GM12801 (cell line): ENCODE measurements around the gene SPATC1L.

Experiments
- CTCF ChIP-seq: IDR thresholded peaks from one replicate; pipeline ENCODE4 v1.5.1; 2011; ENCODE audit warnings: control low read depth; ENCODE audit not compliant: insufficient read length; ENCODE audit errors: extremely low read depth

The SPATC1L gene

GRCh38 chr21:46212721-46213484 is 28.6 kb upstream of the SPATC1L start:
- TF ChIP-seq CTCF = no peak

- no peak for TF ChIP-seq CTCF
Measured at GRCh38 chr21:46211786-46212720, 27.8 kb upstream of the SPATC1L start.

GRCh38 chr21:46211376-46211775 is 27.1 kb upstream of the SPATC1L start:
- no peak for TF ChIP-seq CTCF

- no peak for TF ChIP-seq CTCF
Measured at GRCh38 chr21:46210378-46211136, 26.3 kb upstream of the SPATC1L start.

GRCh38 chr21:46208761-46209721 is 24.8 kb upstream of the SPATC1L start:
- TF ChIP-seq CTCF = no peak

GRCh38 chr21:46207920-46208591 is 23.8 kb upstream of the SPATC1L start:
- no peak for TF ChIP-seq CTCF
